GM18508 (cell line): ENCODE measurements around the gene IPP.
"Not testable (repeated sequence)": the region's sequence is repeated elsewhere in the genome, so short reads cannot be mapped to it uniquely, and the experiment has no call there.

Experiments used
- ATAC-seq: cut with Tn5 transposase; IDR thresholded peaks from one replicate; pipeline ENCODE4 v1.9.1; 2021; ENCODE audit warnings: moderate number of reproducible peaks; ENCODE audit not compliant: insufficient read depth, unreplicated experiment

The IPP gene

GRCh38 chr1:45750298-45751038 lies at the start of gene IPP:
Gene IPP, minus strand, starts transcription at chr1:45750653. Its CDS starts 4,242 bp downstream, at chr1:45746411.
- ATAC-seq, result peak; percentile 64

DNA sequence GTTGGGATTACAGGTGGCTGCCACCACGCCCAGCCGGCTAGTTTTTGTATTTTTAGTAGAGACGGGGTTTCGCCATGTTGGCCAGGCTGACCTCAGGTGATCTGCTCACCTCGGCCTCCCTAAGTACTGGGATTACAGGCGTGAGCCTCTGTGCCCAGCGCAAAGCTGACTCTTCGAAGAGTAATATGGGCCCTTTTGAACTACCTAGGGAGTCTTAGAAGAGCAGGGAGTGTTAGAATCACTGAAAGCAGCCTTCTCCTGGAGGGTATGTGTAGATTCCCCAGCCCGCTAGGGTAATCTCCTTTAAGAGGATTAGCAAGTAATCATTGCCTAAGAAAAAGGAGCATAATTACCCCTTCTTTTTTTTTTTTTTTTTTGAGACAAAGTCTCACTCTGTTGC lies 46.5 kb upstream of the IPP start:
- ATAC-seq, result no peak

DNA sequence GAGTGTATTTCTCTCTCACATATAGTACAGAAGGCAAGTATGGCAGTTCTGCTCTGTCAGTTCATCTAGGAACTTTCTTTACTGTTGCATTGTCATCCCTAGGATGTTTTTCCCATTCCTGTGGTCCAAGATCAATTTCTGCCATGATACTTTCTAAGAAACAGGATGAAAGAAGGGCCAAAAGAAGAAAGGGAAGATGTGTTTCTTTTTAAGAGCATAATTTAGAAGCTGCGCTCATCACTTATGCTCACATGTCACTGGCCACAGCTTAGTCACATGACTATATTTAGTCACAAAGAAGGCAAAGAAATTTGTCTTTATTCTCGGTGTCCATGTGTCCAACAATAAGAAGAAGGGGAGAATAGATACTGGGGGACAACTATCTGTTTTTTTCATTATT lies 45.9 kb upstream of the IPP start:
- ATAC-seq, result no peak

GRCh38 chr1:45793942-45794604 lies 43.6 kb upstream of the IPP start:
- no peak for ATAC-seq

DNA sequence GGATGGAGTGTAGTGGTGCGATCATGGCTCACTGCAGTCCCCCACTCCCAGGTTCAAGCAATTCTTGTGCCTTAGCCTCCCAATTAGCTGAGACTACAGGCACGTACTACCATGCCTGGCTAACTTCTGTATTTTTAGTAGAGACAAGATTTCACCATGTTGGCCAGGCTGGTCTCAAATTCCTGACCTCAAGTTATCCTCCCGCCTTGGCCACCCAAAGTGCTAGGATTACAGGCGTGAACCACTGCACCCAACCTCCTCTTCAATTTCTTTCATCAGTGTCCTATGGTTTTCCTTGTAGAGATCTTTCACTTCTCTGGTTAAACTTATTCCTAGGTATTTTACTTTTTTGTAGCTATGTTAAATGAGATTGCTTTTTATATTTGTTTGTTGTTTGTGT lies 42.3 kb upstream of the IPP start:
- no peak for ATAC-seq

DNA sequence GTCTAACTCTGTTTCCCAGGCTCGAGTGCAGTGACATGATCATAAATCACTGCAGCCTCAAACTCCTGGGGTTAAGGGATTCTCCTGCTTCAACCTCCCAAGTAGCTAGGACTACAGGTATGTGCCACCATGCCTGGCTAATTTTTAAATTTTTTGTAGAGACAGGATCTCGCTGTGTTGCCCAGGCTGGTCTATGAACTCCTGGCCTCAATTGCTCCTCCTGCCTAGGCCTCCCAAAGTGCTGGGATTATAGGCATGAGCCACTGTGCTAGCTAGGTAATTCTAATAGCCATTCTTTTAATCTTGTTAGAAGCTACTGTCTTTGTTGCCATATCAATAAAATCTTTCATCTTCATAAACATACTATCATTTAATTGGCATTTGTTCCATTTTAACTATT lies 39.1 kb upstream of the IPP start:
- no peak for ATAC-seq

GRCh38 chr1:45787905-45788304 lies 37.5 kb upstream of the IPP start:
- ATAC-seq, result no peak

DNA sequence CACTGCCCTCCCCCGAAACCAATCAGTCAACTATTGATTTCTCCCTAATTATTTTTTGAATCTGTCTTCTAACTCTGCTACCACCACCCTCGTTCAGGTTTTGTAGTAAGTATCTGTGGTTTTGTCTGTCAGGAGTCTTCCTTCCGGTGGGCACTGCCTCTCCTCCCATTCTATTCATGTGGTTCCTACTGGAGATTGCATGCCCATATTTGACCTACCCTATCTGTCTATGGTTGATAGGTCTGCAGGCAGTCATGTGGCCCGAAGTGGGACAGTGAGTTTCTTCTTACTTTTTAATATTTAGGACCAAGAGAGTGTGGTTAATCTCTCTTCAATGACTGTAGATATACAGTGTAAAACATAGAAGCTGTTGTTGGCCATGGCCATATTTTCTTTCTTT lies 35.1 kb upstream of the IPP start:
- ATAC-seq, result no peak

DNA sequence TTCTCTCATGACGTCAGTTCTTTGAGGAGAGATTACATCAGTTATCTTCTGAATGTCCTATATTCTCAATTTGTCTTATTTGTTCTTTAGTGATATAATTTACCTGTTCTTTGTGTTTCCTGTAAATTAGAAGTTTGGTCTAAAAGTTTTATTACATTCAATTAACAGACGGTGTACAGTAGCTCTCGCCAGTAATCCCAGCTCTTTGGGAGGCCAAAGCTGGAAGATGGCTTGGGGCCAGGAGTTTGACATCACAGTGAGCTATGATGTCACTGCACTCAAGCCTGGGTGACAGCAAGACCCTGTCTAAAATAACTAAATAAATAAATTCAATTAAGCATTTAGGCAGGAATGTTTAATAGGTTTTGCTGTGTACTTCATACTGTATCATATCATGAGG lies 25.3 kb upstream of the IPP start:
- ATAC-seq, result no peak

GRCh38 chr1:45772971-45773370 lies 22.5 kb upstream of the IPP start:
- ATAC-seq, result no peak

DNA sequence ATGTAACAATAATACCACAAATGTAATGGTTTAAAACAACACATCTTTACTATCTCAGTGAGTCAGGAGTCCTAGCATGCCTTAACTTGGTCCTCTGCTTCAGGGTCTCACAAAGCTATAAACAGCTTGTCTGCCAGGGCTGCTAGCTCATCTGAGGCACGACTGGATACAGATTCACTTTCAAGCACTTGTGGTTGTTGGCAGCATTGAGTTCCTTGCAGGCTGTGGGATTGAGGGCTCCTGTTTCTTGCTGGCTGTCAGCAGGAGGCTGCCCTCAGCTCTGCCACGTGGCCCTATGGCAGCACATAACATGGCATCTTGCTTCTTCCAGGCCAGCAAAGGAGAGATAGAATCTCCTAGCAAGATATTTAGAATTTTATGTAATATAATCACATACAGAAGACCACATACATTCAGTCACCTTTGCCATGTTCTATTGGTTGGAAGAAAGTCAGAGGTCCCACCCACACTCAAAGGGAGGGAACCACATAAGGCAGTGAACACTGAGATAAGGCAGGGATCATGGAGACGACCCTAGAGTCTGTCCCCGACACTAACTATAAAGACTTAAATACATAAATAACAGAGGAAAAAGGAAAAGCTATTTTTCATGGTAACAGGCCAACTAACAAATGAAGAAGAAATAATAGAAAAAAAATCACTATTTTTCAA lies 18.9 kb upstream of the IPP start:
- ATAC-seq, result no peak

- ATAC-seq, result no peak
Measured at GRCh38 chr1:45767035-45767434, 16.6 kb upstream of the IPP start.

GRCh38 chr1:45765999-45766792 lies 15.7 kb upstream of the IPP start:
- ATAC-seq, result no peak

DNA sequence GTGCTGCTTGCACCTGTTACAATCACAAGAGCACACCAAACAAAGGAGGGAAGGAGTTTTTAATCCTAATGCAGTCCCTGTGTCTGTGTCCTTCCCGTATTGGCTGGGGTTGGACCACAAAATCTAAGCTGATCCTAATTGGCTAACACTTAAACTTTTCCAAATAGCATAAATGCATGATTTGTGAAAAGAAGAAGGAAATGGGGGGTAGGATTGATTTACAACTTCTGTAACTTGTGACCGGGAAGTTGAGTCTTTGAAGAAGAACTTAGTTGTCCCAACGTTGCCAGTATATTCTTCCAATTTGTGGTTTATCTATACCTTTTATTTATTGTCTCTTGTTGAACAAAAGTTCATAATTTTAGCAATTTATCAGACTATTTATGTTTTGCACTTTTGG lies 11.8 kb upstream of the IPP start:
- no peak for ATAC-seq

DNA sequence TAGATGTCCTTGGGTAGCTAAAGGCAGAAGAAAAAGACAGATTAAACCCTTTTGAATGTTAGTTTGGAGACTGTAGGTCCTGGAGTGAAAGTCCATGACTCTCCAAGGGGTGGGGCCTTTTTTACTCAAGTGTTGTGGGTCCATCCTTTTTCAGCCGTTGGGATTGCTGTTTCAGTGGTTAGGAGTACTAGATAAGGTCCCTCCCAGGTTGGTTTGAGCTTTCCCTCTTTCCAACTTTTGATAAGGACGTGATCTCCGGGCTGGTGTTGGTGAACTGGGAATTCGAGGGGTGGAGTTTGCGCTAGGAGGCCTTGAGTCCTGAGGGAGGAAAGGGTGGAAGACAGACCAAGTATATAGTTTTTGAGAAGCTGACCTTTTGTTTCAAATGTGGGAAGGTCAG lies 5.2 kb upstream of the IPP start:
- no peak for ATAC-seq

- no peak for ATAC-seq
Measured at GRCh38 chr1:45753248-45754037, 3.0 kb upstream of the IPP start.

DNA sequence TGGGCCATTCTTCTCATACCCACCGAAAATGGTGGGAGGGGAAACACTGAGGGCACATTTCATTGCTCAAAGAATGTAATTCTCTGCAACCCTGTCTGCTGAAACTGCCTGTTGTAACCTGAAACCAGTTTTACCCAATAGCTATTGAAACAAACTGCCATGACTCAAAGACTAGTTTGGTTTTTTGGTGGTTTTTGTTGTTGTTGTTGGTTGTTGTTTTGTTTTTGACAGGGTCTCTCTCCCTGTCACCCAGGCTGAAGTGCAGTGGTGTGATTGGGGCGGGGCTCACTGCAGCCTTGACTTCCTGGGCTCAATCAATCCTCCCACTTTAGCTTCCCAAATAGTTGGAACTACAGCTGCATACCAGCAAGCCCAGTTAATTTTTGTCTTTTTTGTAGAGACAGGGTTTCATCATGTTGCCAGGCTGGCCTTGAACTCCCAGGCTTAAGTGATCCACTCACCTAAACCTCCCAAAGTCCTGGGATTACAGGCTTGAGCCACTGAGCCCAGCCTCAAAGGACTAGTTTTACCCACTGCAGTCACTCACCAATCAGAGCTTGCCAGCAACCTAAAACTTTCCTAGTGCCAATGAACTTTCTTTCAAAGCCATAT lies 2.1 kb upstream of the IPP start:
- ATAC-seq, result no peak

GRCh38 chr1:45752014-45752413 lies 1.6 kb upstream of the IPP start:
- ATAC-seq, result no peak

DNA sequence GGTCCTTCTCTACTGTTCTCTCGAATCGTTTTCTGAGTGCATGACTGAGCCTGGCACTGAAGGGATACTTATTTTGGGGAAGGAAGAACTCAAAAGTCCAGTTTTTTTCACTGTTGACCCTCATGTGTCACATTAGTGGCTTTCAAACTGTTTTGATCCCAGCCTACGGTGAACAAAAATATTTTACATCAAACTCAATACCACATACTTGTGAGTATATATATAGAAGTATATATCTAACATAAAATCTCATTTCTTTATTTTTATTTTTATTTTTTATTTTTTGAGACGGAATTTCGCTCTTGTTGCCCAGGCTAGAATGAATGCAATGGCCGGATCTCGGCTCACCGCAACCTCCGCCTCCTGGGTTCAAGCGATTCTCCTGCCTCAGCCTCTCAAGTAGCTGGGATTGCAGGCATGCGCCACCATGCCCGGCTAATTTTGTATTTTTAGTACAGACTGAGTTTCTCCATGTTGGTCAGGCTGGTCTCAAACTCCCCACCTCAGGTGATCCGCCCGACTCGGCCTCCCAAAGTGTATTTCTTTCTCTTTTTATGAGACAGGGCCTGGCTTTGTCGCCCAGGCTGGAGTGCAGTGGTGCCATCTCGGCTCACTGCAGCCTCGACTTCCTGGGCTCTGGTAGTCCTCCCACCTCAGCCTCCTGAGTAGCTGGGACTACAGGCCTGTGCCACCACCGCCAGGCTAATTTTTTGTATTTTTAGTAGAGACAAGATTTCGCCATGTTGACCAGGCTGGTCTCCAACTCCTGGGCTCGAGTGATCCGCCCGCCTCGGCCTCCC lies 786 bp upstream of the IPP start:
- not testable (repeated sequence) for ATAC-seq
